Endodermal cell (in vitro differentiated cells): ENCODE measurements around the gene C2CD4B. TPM values are rescaled to one million over a fixed set of nuclear protein-coding genes. Genes with fewer than 3 reads are reported as not detected.

Experiments
- DNase-seq: peaks from one replicate; pipeline ENCODE4 v3.0.0-alpha.2; 2017
- H3K27ac ChIP-seq: 2 replicates; pipeline ENCODE4 v1.5.1; 2013; ENCODE audit warnings: mild to moderate bottlenecking, low read depth, low read length, moderate library complexity
- H3K27me3 ChIP-seq: 2 replicates; pipeline ENCODE4 v1.6.1; 2013; ENCODE audit warnings: mild to moderate bottlenecking, low read length, moderate library complexity; ENCODE audit not compliant: insufficient read depth, control insufficient read depth, poor library complexity, severe bottlenecking
- H3K36me3 ChIP-seq: 2 replicates; pipeline ENCODE4 v1.7.0; 2013; ENCODE audit warnings: mild to moderate bottlenecking, low read length, moderate library complexity; ENCODE audit not compliant: control insufficient read depth, insufficient read depth
- H3K4me1 ChIP-seq: one replicate; pipeline ENCODE4 v1.7.0; 2013; ENCODE audit warnings: low read length; ENCODE audit not compliant: control insufficient read depth, insufficient read depth
- H3K4me3 ChIP-seq: 2 replicates; pipeline ENCODE4 v1.5.1; 2013; ENCODE audit warnings: mild to moderate bottlenecking, low read length, moderate library complexity
- H3K9ac ChIP-seq: 2 replicates; pipeline ENCODE4 v1.6.1; 2013; ENCODE audit warnings: mild to moderate bottlenecking, low read length, moderate library complexity; ENCODE audit not compliant: poor library complexity, severe bottlenecking; ENCODE audit errors: extremely low read depth
- H3K9me3 ChIP-seq: 2 replicates; pipeline ENCODE4 v1.6.1; 2013; ENCODE audit warnings: mild to moderate bottlenecking, low read length, moderate library complexity; ENCODE audit not compliant: control insufficient read depth
- H3K27ac Mint-ChIP-seq: 2 replicates; pipeline ENCODE4 v1.8.0; 2020; ENCODE audit warnings: mixed read lengths
- H3K27me3 Mint-ChIP-seq: 2 replicates; pipeline ENCODE4 v1.8.0; 2021; ENCODE audit warnings: mild to moderate bottlenecking, mixed read lengths; ENCODE audit not compliant: insufficient read depth
- H3K36me3 Mint-ChIP-seq: 2 replicates; pipeline ENCODE4 v1.8.0; 2020; ENCODE audit warnings: low read depth, mixed read lengths
- H3K4me1 Mint-ChIP-seq: 2 replicates; pipeline ENCODE4 v1.8.0; 2020; ENCODE audit warnings: mixed read lengths
- H3K4me3 Mint-ChIP-seq: 2 replicates; pipeline ENCODE4 v1.8.0; 2020; ENCODE audit warnings: mild to moderate bottlenecking, moderate library complexity, mixed read lengths
- H3K9me3 Mint-ChIP-seq: 2 replicates; pipeline ENCODE4 v1.8.0; 2020; ENCODE audit warnings: mild to moderate bottlenecking, mixed read lengths
- CTCF ChIP-seq: fragments of 200-600 bp; sonication (generic); conservative IDR thresholded peaks from 2 replicates; pipeline ENCODE4 v1.5.0; 2021; ENCODE audit warnings: antibody characterized with exemption, mild to moderate bottlenecking
- WGBS, 2 experiments: methylation state at CpG; one replicate each; pipeline versions ENCODE4 v1.1.5 to v1.1.7; 2013; ENCODE audit warnings: missing lambda C conversion rate in 2 of 2, mixed read lengths in 1 of 2; ENCODE audit not compliant: insufficient coverage in 1 of 2, insufficient read length in 1 of 2; 5-methylcytosine and 5-hydroxymethylcytosine counted together
- total RNA-seq, 2 donors: library from RNA; stranded (reverse); fragmentation: NEBNext Ultra II Directional in 1 of 2; extraction: Animal tissue kit (Norgen Biotek cat#: 25700) in 1 of 2; gene quantifications; 2 replicates in 1 of 2; 3 replicates in 1 of 2; pipeline ENCODE4 v1.2.1, GENCODE V29; 2021

C2CD4B gene
- total RNA-seq, 2 donors from 2014 or later = 0.22 to 0.66 TPM

- Mint-ChIP-seq H3K27me3 (peaks cover 5% of the 10 kb centered on the region), H3K4me3 (no peak overlapping the region), H3K36me3 (no peaks in the 10 kb centered on the region), H3K4me1 (no peaks in the 10 kb centered on the region), H3K9me3 (no peaks in the 10 kb centered on the region), H3K27ac (no peak overlapping the region)
- no peak for DNase-seq
- no peaks in the 10 kb centered on the region for H3K4me1 ChIP-seq
- no peak overlapping the region for H3K4me3 ChIP-seq
- no peak overlapping the region for H3K9ac ChIP-seq
- H3K36me3 ChIP-seq = no peaks in the 10 kb centered on the region
- no peak for TF ChIP-seq CTCF
- H3K9me3 ChIP-seq = no peaks in the 10 kb centered on the region
- no peaks in the 10 kb centered on the region for H3K27me3 ChIP-seq
- H3K27ac ChIP-seq = no peak overlapping the region
Observed at GRCh38 chr15:62150445-62150844, 14.6 kb downstream of the C2CD4B start.

DNA sequence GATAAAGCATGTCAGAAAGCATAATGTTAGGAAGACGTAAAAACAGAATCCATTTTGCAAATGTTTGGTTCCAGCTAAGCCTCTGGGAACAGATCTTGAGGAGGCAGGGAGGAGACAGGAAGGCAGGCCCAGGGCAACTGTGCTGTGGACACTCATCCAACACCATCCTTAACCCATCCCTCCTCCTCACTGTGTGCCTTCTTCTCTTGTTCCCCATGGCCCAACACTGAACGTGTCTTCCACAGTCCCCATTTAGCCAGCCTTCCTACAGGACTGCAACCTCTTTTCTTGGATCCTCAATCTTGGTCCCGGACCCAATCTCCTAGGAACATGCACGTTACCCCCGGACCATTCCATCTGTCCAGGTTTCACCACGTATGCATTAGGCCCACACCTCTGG is 15.4 kb downstream of the C2CD4B start:
- H3K36me3 Mint-ChIP-seq = no peaks in the 10 kb centered on the region
- no peak overlapping the region for H3K27ac ChIP-seq
- no peaks in the 10 kb centered on the region for H3K4me1 Mint-ChIP-seq
- no peak overlapping the region for H3K4me3 Mint-ChIP-seq
- TF ChIP-seq CTCF = no peak
- DNase-seq = no peak
- no peaks in the 10 kb centered on the region for H3K27me3 ChIP-seq
- no peaks in the 10 kb centered on the region for H3K9me3 Mint-ChIP-seq
- no peaks in the 10 kb centered on the region for H3K4me1 ChIP-seq
- H3K27me3 Mint-ChIP-seq = peaks cover 5% of the 10 kb centered on the region
- H3K36me3 ChIP-seq = no peaks in the 10 kb centered on the region
- no peak overlapping the region for H3K9ac ChIP-seq
- H3K27ac Mint-ChIP-seq = no peak overlapping the region
- H3K9me3 ChIP-seq = no peaks in the 10 kb centered on the region
- no peak overlapping the region for H3K4me3 ChIP-seq
- WGBS, 2 experiments = 89 to 100% methylated on average over 3 to 6 of the region's 6 CpGs

- no peaks in the 10 kb centered on the region for H3K27me3 ChIP-seq
- H3K9ac ChIP-seq = no peak overlapping the region
- no peak overlapping the region for H3K4me3 Mint-ChIP-seq
- no peak for DNase-seq
- H3K27me3 Mint-ChIP-seq = peaks cover 2% of the 10 kb centered on the region
- no peak for TF ChIP-seq CTCF
- no peaks in the 10 kb centered on the region for H3K36me3 ChIP-seq
- no peak overlapping the region for H3K4me3 ChIP-seq
- 90 to 94% methylated on average over 4 to 5 of the region's 5 CpGs for WGBS, 2 experiments
- no peaks in the 10 kb centered on the region for H3K9me3 ChIP-seq
- no peaks in the 10 kb centered on the region for H3K4me1 Mint-ChIP-seq
- no peak overlapping the region for H3K27ac Mint-ChIP-seq
- no peaks in the 10 kb centered on the region for H3K36me3 Mint-ChIP-seq
- H3K27ac ChIP-seq = no peak overlapping the region
- H3K4me1 ChIP-seq = no peaks in the 10 kb centered on the region
- H3K9me3 Mint-ChIP-seq = peaks cover 2% of the 10 kb centered on the region
Observed at GRCh38 chr15:62147551-62147950, 17.5 kb downstream of the C2CD4B start.
